ENCODE results near the gene SHPK.

The SHPK gene

DNA sequence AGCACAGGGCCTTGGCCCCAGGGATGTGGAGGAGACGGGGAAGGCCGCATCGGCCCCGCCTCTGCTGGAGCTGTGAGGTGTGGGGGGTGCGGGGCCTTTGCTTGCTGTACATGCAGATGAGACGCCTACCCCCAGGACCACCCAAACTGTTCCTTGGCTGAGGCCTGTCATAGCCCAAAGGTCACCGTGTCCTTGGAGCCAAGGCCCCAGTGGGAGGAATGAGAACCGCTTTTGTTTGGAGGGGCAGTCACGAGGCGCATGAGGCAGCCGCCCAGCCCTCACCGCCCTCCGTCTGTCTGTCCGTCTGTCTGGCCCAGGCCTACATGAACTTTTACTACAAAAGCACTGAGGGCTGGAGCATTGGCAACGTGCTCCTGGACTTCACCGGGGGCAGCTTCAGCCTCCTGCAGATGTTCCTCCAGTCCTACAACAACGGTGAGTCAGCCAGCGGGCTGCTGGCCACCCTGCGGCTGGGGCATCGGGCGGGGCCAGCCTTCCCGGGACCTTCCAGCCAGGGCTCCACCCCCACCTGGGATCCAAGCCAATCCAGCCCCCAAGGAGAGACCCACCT lies 23.6 kb upstream of the SHPK start:
- DNase-seq = no peak

DNA sequence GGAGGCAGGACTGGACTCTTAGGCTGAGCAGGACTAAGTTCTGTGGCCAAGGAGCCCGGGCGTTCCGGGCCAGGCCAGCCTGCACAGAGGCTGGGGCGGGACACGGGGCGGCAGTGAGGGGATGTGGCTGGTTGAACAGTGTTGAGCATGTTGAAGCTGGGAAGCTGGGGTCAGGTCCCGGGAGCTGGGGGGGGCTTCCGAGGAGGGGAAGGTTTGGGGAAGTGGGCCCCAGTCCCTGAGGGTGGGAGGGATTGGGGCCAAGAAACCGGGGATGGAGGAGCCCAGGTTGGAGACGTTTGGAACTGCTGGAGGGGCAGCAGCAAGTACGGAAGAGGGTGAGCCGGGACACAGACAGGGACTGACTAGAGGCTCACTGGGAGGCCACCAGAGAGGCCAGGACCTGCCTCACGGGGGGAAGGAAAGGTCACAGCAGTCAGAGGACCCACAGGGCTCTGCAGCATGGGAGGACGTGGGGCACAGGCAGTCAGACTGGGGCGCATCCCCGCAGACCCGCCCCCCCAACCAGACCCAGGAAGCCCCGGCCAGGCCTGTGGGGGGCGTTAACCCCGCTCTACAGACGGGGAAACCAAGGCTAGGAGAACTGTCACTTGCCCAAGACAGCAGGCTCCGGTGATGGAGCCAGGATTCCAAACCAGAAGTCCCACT lies 22.9 kb upstream of the SHPK start:
- no peak for DNase-seq

- DNase-seq = no peak
Measured at GRCh38 chr17:3657874-3658783, 22.1 kb upstream of the SHPK start.

- no peak for DNase-seq
Measured at GRCh38 chr17:3657588-3657869, 21.5 kb upstream of the SHPK start.

- no peak for DNase-seq
Measured at GRCh38 chr17:3656755-3657587, 20.9 kb upstream of the SHPK start.

GRCh38 chr17:3656353-3656752 lies 20.3 kb upstream of the SHPK start:
- DNase-seq = no peak

GRCh38 chr17:3655766-3656165 lies 19.7 kb upstream of the SHPK start:
- DNase-seq = no peak

DNA sequence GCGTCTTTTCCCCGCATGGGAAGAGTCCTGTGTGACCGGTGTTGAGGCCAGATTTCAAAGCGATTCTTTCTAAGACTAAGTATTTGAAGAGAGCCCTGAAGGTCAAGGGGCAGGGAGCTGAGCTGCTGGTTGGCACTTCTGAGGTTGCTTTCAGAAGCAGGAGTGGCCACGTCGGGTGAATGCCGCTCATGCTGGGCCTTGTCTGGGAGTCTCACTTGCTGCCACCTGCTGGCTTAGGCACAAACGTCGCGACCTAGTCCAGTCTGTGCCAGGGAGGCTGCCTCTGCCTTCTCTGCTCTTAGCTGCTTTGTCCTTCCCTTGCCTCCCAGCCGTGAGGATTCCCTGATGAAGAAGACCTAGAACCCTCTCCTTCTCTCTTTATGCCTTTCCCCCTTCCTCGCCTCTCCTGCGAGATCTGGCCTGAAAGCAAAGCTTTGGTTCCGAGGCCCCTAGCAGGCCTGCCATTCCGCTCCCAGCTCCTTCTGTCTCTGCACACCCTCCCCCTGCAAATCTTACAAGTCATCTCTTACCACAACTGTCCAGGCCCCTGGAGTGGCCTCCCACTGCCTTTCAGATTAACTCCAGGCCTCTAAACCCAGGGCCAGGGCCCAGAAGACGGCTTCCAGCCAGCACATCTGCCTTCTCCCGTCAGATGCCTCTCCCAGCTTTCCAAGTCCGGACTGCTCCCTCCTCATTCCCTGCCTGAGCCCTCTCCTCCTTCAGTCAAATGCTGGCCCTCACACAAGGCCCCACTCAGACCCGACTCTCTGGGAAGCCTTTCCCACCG lies 11.9 kb upstream of the SHPK start:
- DNase-seq = peak in 1 of 4 experiments; percentile 11

DNA sequence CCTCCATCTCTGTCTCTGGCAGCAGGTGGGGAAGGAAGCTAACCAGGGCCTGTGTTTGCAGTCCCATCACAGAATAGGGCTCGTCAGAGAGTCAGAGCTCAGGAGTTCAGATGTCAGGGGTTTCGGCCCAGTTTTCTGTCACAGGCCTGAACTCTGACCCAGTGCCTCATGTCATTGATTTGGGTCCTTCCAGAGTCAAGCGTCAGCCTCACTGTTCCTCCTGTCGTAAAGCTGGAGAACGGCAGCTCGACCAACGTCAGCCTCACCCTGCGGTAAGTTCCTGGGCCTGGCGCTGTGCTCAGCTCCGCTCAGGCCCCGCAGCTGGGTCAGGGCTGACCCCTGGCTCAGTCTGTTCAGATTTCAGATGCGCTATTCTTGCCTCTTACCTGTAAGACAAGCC lies 11.2 kb upstream of the SHPK start:
- no peak for DNase-seq

DNA sequence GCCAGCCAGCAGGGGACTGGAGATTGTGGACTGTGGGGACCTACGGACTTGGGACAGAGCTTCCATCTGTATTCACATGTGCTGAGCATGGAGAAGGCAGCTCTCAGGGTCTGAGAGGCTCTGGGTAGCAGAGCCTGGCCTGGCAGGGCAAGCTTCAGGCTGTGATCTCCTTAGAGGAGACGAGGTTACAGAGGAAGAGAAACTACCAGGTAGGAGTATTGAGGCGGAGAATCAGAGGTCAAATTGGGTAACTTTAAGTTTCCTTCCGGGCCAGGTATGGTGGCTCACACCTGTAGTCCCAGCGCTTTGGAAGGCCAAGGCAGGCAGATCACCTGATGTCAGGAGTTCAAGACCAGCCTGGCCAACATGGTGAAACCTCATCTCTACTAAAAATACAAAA lies 9.3 kb upstream of the SHPK start:
- no peak for DNase-seq

DNA sequence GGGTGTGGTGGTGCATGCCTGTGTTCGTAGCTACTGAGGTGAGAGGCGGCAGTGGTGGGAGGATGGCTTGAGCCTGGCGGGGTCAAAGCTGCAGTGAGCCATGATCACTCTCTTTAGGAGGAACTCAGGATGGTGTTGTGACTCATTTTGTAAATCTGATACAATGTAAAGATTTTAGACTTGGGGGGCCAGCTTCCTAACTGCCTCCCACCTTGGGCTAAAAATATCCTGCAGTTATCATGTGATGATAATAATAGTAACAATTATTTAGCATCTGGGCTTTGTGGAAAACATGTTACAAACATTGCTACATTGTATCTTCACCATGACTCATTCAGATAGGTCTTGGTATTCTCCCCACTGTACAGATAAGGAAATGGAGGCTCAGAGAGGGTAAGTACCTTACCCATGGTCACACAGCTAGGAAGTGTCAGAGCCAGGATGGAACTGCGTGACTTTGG lies 7.9 kb upstream of the SHPK start:
- no peak for DNase-seq

DNA sequence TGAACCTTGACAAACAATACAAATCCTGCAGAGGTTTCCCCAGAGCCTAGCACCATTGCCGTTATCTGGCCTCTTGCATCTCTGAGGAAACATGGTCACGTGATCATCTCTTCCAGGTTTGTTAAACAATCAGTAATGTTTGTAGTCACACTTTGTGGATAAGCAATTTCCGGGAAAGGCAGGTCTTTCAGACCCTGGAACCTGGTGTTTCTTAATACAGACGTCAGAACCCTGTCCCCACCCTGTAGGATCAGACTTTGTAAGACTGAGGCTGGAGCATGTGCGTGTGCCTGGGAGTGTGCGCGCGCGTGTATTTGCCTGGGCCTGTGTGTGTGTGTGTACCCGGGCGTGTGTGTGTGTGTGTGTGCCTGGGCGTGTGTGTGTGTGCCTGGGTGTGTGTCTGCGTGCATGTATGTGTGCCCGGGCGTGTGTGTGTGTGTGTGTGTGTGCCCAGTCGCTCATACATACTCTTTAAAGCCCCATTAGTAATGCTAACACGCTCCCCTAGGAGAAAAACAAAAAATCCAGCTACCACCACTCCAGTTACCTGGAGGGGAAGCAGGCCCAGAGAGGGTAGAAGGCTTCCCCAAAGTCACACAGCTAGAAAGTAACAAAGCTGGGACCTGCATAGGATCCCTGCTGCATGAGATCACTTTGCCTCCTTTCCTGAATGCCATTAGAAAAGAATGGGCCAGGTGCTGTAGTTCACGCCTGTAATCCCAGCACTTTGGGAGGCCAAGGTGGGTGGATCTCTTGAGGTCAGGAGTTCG lies 5.9 kb upstream of the SHPK start:
- no peak for DNase-seq

GRCh38 chr17:3641014-3641413 lies 5.0 kb upstream of the SHPK start:
- DNase-seq = no peak

DNA sequence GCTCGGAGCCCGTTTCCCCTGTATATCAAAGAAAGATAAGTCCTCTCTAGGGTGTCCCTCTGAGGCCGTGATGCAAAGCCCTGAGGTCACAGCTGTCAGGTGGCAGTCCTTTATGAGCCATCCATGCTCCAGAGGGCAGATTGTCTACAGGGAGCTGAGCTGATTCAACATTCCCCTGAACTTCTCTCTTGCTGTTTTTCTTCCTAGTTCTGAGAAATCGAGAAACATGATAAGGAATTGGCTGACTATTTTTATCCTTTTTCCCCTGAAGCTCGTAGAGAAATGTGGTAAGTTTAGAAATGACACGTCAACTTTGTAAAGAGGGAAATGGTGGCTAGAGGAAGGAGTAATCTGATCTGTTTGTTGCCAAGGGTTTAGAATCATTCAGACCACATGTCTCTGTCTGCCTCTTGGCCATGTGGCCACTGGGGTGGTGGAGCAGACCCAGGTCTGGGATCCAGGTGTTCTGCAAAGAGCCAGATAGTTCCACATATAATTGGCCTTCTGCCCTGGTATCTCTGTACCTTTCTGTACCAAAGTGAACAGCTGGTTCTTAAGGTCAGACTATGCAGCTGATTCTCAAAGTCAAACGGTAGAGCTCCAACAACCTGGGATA lies 4.0 kb upstream of the SHPK start:
- DNase-seq = no peak

- no peak for DNase-seq
Measured at GRCh38 chr17:3636908-3637373, 891 bp upstream of the SHPK start.

- no peak for DNase-seq
Measured at GRCh38 chr17:3635474-3636153, 436 bp downstream of the SHPK start.

GRCh38 chr17:3632287-3632686 lies 3.8 kb downstream of the SHPK start:
- DNase-seq = no peak

- DNase-seq = no peak
Measured at GRCh38 chr17:3630781-3631180, 5.3 kb downstream of the SHPK start.

DNA sequence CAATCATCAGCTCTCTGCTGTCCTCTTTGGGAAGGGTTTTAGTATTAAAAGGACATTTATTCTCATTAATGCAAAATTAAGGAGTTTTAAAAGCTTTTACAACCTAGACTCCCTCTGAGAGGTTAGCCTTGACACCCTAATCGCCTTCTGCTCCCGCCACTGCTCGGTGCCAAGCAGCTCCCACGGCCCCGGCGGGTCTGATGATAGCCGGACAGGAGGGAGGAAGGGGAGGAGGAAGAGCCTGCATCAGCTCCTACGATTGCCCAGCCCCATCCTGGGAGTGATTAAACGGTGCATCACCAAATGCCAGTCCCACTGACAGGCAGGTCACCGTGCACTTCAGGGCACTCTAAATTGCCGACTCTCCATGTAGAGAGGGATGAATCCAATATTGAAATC lies 8.3 kb downstream of the SHPK start:
- DNase-seq = no peak
